GM12891 (cell line): Measurements from ENCODE around the gene ORAI1.
"Not testable (repeated sequence)": the region's sequence is repeated elsewhere in the genome, so short reads cannot be mapped to it uniquely, and the experiment has no call there.

ENCODE experiments used
- POLR2A ChIP-seq: IDR thresholded peaks from 2 replicates; pipeline ENCODE4 v1.6.1; 2011; ENCODE audit warnings: low read depth, low read length, control low read depth
- SPI1 ChIP-seq: IDR thresholded peaks from 2 replicates; pipeline ENCODE4 v1.6.1; 2011; ENCODE audit warnings: low read depth, low read length, control low read depth

DNA sequence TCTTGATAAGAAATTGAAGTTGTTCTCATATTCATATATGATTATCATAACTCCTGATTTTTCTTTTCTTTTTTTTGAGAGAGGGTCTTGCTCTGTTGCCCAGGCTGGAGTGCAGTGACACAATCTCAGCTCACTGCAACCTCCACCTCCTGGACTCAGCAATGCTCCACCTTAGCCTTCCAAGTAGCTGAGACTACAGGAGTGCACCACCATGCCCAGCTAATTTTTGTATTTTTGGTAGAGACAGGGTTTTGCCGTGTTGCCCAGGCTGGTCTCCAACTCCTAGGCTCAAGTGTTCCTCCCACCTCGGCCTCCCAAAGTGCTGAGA lies 43.0 kb upstream of the ORAI1 start:
- TF ChIP-seq POLR2A, SPI1: not testable (repeated sequence)
